KG1 (cell line): ENCODE data around the gene GRK5.
"Not testable (repeated sequence)": the region's sequence is repeated elsewhere in the genome, so short reads cannot be mapped to it uniquely, and the experiment has no call there.

Source experiments
- DNase-seq: peaks from one replicate; lab custom pipeline; 2025; lab: John Stamatoyannopoulos, UW

The GRK5 gene

GRCh38 chr10:119274519-119275045 lies 67.2 kb downstream of the GRK5 start:
- DNase-seq = no peak

- DNase-seq = no peak
These were observed 67.7 kb downstream of the GRK5 start for GRCh38 chr10:119275085-119275484.

- DNase-seq = not testable (repeated sequence)
These were observed 68.8 kb downstream of the GRK5 start for GRCh38 chr10:119276194-119276593.

GRCh38 chr10:119278126-119278709 lies 70.8 kb downstream of the GRK5 start:
- no peak for DNase-seq

GRCh38 chr10:119279441-119279840 lies 72.1 kb downstream of the GRK5 start:
- no peak for DNase-seq

- no peak for DNase-seq
These were observed 74.3 kb downstream of the GRK5 start for GRCh38 chr10:119281581-119282071.

GRCh38 chr10:119282446-119282845 lies 75.1 kb downstream of the GRK5 start:
- no peak for DNase-seq

GRCh38 chr10:119283387-119283786 lies 76.0 kb downstream of the GRK5 start:
- no peak for DNase-seq

GRCh38 chr10:119283818-119284217 lies 76.4 kb downstream of the GRK5 start:
- DNase-seq = no peak

- DNase-seq = no peak
These were observed 77.3 kb downstream of the GRK5 start for GRCh38 chr10:119284679-119285096.

- no peak for DNase-seq
These were observed 78.3 kb downstream of the GRK5 start for GRCh38 chr10:119285495-119286267.

- DNase-seq = no peak
These were observed 79.1 kb downstream of the GRK5 start for GRCh38 chr10:119286516-119286915.

- DNase-seq = no peak
These were observed 79.7 kb downstream of the GRK5 start for GRCh38 chr10:119286983-119287633.

- DNase-seq = no peak
These were observed 81.2 kb downstream of the GRK5 start for GRCh38 chr10:119288574-119289001.

- no peak for DNase-seq
These were observed 82.0 kb downstream of the GRK5 start for GRCh38 chr10:119289227-119289920.

- no peak for DNase-seq
These were observed 83.1 kb downstream of the GRK5 start for GRCh38 chr10:119290301-119291048.

- no peak for DNase-seq
These were observed 84.0 kb downstream of the GRK5 start for GRCh38 chr10:119291223-119291900.

GRCh38 chr10:119292968-119293760 lies 85.8 kb downstream of the GRK5 start:
- no peak for DNase-seq

GRCh38 chr10:119296703-119297102 lies 89.3 kb downstream of the GRK5 start:
- DNase-seq = no peak
